Measurements from ENCODE around the gene ASPHD2. TPM values are rescaled to one million over a fixed set of nuclear protein-coding genes. Genes with fewer than 3 reads are reported as not detected.
A peak's percentile ranks its signal among the peaks of the same experiment; 100 is the strongest.

Gene ASPHD2
- polyA plus RNA-seq, 10 donors, result 0.67 to 2.4 (median 1.1) TPM

GRCh38 chr22:26471522-26471921, 42.5 kb downstream of the ASPHD2 start:
- peak in 1 of 3 donors; percentile 64 for DNase-seq

- DNase-seq, result no peak
These were observed 45.6 kb downstream of the ASPHD2 start for GRCh38 chr22:26474682-26475081.

GRCh38 chr22:26476705-26477340, 47.8 kb downstream of the ASPHD2 start:
- DNase-seq, result peak in 1 of 3 donors; percentile 39

- DNase-seq, result no peak
These were observed 48.3 kb downstream of the ASPHD2 start for GRCh38 chr22:26477341-26477731.

GRCh38 chr22:26479043-26479791, 50.2 kb downstream of the ASPHD2 start:
- DNase-seq, result no peak

- no peak for DNase-seq
These were observed 50.9 kb downstream of the ASPHD2 start for GRCh38 chr22:26479792-26480610.

- no peak for DNase-seq
These were observed 51.5 kb downstream of the ASPHD2 start for GRCh38 chr22:26480611-26480932.

GRCh38 chr22:26481112-26481693, 52.1 kb downstream of the ASPHD2 start:
- DNase-seq, result no peak

- DNase-seq, result no peak
These were observed 52.6 kb downstream of the ASPHD2 start for GRCh38 chr22:26481694-26482093.

- DNase-seq, result no peak
These were observed 53.1 kb downstream of the ASPHD2 start for GRCh38 chr22:26482161-26482560.

GRCh38 chr22:26483043-26483438, 54.0 kb downstream of the ASPHD2 start:
- no peak for DNase-seq

- peak; percentile 90 to 97 (median 94) for DNase-seq
These were observed 54.6 kb downstream of the ASPHD2 start, which contains the start of the genes HPS4 and SRRD for GRCh38 chr22:26483439-26484359. TSS of gene HPS4 (minus strand) at chr22:26483783. CDS start at chr22:26481762, 2,021 bp downstream. TSS of gene SRRD (plus strand) at chr22:26483877. CDS start at chr22:26483891, 14 bp downstream.

GRCh38 chr22:26484360-26484706, 55.3 kb downstream of the ASPHD2 start:
- DNase-seq, result no peak

GRCh38 chr22:26485013-26485412, 56.0 kb downstream of the ASPHD2 start:
- no peak for DNase-seq

GRCh38 chr22:26485806-26486390, 56.8 kb downstream of the ASPHD2 start:
- DNase-seq, result no peak

GRCh38 chr22:26486394-26486793, 57.3 kb downstream of the ASPHD2 start:
- no peak for DNase-seq

GRCh38 chr22:26487996-26488395, 58.9 kb downstream of the ASPHD2 start:
- DNase-seq, result no peak

- no peak for DNase-seq
These were observed 60.5 kb downstream of the ASPHD2 start for GRCh38 chr22:26489447-26490036.

- no peak for DNase-seq
These were observed 63.2 kb downstream of the ASPHD2 start for GRCh38 chr22:26492220-26492619.

GRCh38 chr22:26494506-26494905, 65.4 kb downstream of the ASPHD2 start:
- no peak for DNase-seq
